PC-3 (cell line): ENCODE results near the gene HM13.

Source experiments
- CTCF ChIP-seq: fragments of 300-600 bp; sonication (generic); conservative IDR thresholded peaks from 2 replicates; pipeline ENCODE4 v1.5.1; 2017; ENCODE audit warnings: antibody characterized with exemption, low read depth, mild to moderate bottlenecking, low read length
- EZH2 ChIP-seq: fragments of 300-600 bp; sonication (generic); IDR thresholded peaks from one replicate; pipeline ENCODE4 v1.6.1; 2017; ENCODE audit warnings: antibody characterized with exemption, mild to moderate bottlenecking, low read length; ENCODE audit not compliant: unreplicated experiment
- EZH2phosphoT487 ChIP-seq: fragments of 300-600 bp; sonication (generic); IDR thresholded peaks from 2 replicates; pipeline ENCODE4 v1.6.1; 2018; ENCODE audit warnings: mild to moderate bottlenecking, antibody characterized with exemption, low read length, borderline replicate concordance

GRCh38 chr20:31542963-31543362 is 28.7 kb downstream of the HM13 start:
- TF ChIP-seq CTCF (no peak), EZH2 (no peak), EZH2phosphoT487 (no peak)
